GM23338 (cell line): ENCODE results near the gene C4orf17. TPM values are rescaled to one million over a fixed set of nuclear protein-coding genes. Genes with fewer than 3 reads are reported as not detected.

Experiments
- ATAC-seq: fragments of 200-7000 bp; cut with Tn5 transposase; 3 replicates; pipeline ENCODE4 v1.9.1; 2020
- DNase-seq: peaks from one replicate; pipeline ENCODE4 v3.0.0-alpha.2; 2015; ENCODE audit warnings: low spot score
- H2AFZ ChIP-seq: fragments of 200-600 bp; sonication (generic); 2 replicates; pipeline ENCODE4 v1.8.0; 2016; ENCODE audit warnings: antibody characterized with exemption, mild to moderate bottlenecking, moderate library complexity
- H3F3A ChIP-seq: fragments of 200-600 bp; sonication (generic); replicated peaks from 2 replicates; pipeline ENCODE4 v1.8.0; 2017; ENCODE audit warnings: antibody characterized with exemption, mixed run types, low read depth
- H3K27ac ChIP-seq: fragments of 200-600 bp; sonication (generic); 2 replicates; pipeline ENCODE4 v1.6.1; 2016; ENCODE audit warnings: low read depth
- H3K27me3 ChIP-seq: fragments of 200-600 bp; sonication (generic); 2 replicates; pipeline ENCODE4 v1.8.0; 2016; ENCODE audit warnings: mild to moderate bottlenecking, mixed run types, moderate library complexity; ENCODE audit not compliant: insufficient read depth
- H3K36me3 ChIP-seq: fragments of 200-600 bp; sonication (generic); 2 replicates; pipeline ENCODE4 v1.8.0; 2016; ENCODE audit warnings: mild to moderate bottlenecking; ENCODE audit not compliant: insufficient read depth
- H3K4me1 ChIP-seq: fragments of 200-600 bp; sonication (generic); 2 replicates; pipeline ENCODE4 v1.8.0; 2016; ENCODE audit warnings: mild to moderate bottlenecking, moderate library complexity; ENCODE audit not compliant: insufficient read depth
- H3K4me2 ChIP-seq: fragments of 200-600 bp; sonication (generic); 2 replicates; pipeline ENCODE4 v1.7.1; 2017; ENCODE audit warnings: mixed run types
- H3K4me3 ChIP-seq: fragments of 200-600 bp; sonication (generic); 2 replicates; pipeline ENCODE4 v1.6.1; 2016; ENCODE audit warnings: mixed run types
- H3K79me2 ChIP-seq: fragments of 200-600 bp; sonication (generic); replicated peaks from 2 replicates; pipeline ENCODE4 v1.8.0; 2017; ENCODE audit warnings: mild to moderate bottlenecking; ENCODE audit not compliant: insufficient read depth
- H3K9me2 ChIP-seq: fragments of 200-600 bp; sonication (generic); 2 replicates; pipeline ENCODE4 v1.8.0; 2017; ENCODE audit not compliant: insufficient read depth
- H4K20me1 ChIP-seq: fragments of 200-600 bp; sonication (generic); replicated peaks from 2 replicates; pipeline ENCODE4 v1.8.0; 2017; ENCODE audit warnings: mild to moderate bottlenecking; ENCODE audit not compliant: insufficient read depth
- H3K27ac Mint-ChIP-seq: 2 replicates; pipeline ENCODE4 v1.8.0; 2020; ENCODE audit warnings: inconsistent platforms, mild to moderate bottlenecking, moderate library complexity, mixed read lengths
- H3K27me3 Mint-ChIP-seq: 3 replicates; pipeline ENCODE4 v1.8.0; 2022; ENCODE audit warnings: low read depth, mild to moderate bottlenecking, moderate library complexity, mixed read lengths, inconsistent platforms; ENCODE audit not compliant: insufficient read depth, poor library complexity
- H3K36me3 Mint-ChIP-seq: 3 replicates; pipeline ENCODE4 v1.8.0; 2021; ENCODE audit warnings: low read depth, mild to moderate bottlenecking, inconsistent platforms, moderate library complexity, mixed read lengths
- H3K4me1 Mint-ChIP-seq: 3 replicates; pipeline ENCODE4 v1.8.0; 2020; ENCODE audit warnings: mild to moderate bottlenecking, inconsistent platforms, mixed read lengths
- H3K4me3 Mint-ChIP-seq: 3 replicates; pipeline ENCODE4 v1.8.0; 2021; ENCODE audit warnings: moderate library complexity, mild to moderate bottlenecking, inconsistent platforms, mixed read lengths
- H3K9me3 Mint-ChIP-seq: 3 replicates; pipeline ENCODE4 v1.8.0; 2020; ENCODE audit warnings: moderate library complexity, mild to moderate bottlenecking, inconsistent platforms, mixed read lengths
- CREB1 ChIP-seq: fragments of 250-450 bp; sonication (Bioruptor Pico); IDR thresholded peaks from 2 replicates; pipeline ENCODE4 v1.5.0; 2020; ENCODE audit warnings: low read depth, mild to moderate bottlenecking, moderate library complexity
- CTCF ChIP-seq, 2 experiments: fragments of 200-600 bp in 1 of 2; sonication (generic) in 1 of 2; conservative IDR thresholded peaks; 2 replicates each; pipeline versions ENCODE4 v1.5.1 to v1.6.1; 2016 to 2017; ENCODE audit warnings: antibody characterized with exemption in 2 of 2, low read depth in 2 of 2, mild to moderate bottlenecking in 2 of 2, moderate library complexity in 1 of 2
- ETS1 ChIP-seq: IDR thresholded peaks from 2 replicates; pipeline ENCODE4 v1.6.1; 2016; ENCODE audit warnings: antibody characterized with exemption
- EZH2 ChIP-seq: fragments of 200-600 bp; sonication (generic); IDR thresholded peaks from one replicate; pipeline ENCODE4 v1.8.0; 2017; ENCODE audit warnings: antibody characterized with exemption, mild to moderate bottlenecking, low read depth; ENCODE audit not compliant: unreplicated experiment
- EZH2phosphoT487 ChIP-seq: fragments of 200-600 bp; sonication (generic); IDR thresholded peaks from one replicate; pipeline ENCODE4 v1.8.1; 2018; ENCODE audit warnings: antibody characterized with exemption; ENCODE audit not compliant: unreplicated experiment
- NANOG ChIP-seq: IDR thresholded peaks from 2 replicates; pipeline ENCODE4 v1.6.1; 2016; ENCODE audit warnings: antibody characterized with exemption, borderline replicate concordance
- POLR2AphosphoS5 ChIP-seq: IDR thresholded peaks from 2 replicates; pipeline ENCODE4 v1.6.1; 2016; ENCODE audit warnings: antibody characterized with exemption, low read depth
- REST ChIP-seq: IDR thresholded peaks from one replicate; pipeline ENCODE4 v1.6.1; 2018; ENCODE audit warnings: antibody characterized with exemption; ENCODE audit not compliant: unreplicated experiment
- STAT1 ChIP-seq: IDR thresholded peaks from one replicate; pipeline ENCODE4 v1.6.1; 2016; ENCODE audit warnings: antibody characterized with exemption; ENCODE audit not compliant: unreplicated experiment
- ZNF114 ChIP-seq: fragments of 250-450 bp; sonication (Bioruptor Pico); IDR thresholded peaks from 2 replicates; pipeline ENCODE4 v1.5.0; 2020; ENCODE audit warnings: mild to moderate bottlenecking, moderate library complexity
- ZNF331 ChIP-seq: fragments of 250-450 bp; sonication (Bioruptor Pico); IDR thresholded peaks from 2 replicates; pipeline ENCODE4 v1.5.0; 2020; ENCODE audit warnings: low read depth, mild to moderate bottlenecking, moderate library complexity
- ZNF462 ChIP-seq: fragments of 250-450 bp; sonication (Bioruptor Pico); IDR thresholded peaks from 2 replicates; pipeline ENCODE4 v1.5.0; 2020; ENCODE audit warnings: mild to moderate bottlenecking, moderate library complexity
- polyA plus RNA-seq: library from polyadenylated mRNA; unstranded; fragments of >200 nt; fragmentation: Nextera tagmentation; extraction: Ambion mirVana; gene quantifications from 2 replicates; pipeline ENCODE4 v1.2.1, GENCODE V29; 2016
- total RNA-seq: library from RNA; depleted of rRNA; stranded (reverse); fragments of >200 nt; shearing (Covaris generic); gene quantifications from 2 replicates; pipeline ENCODE4 v1.2.3, GENCODE V29; 2014

The C4orf17 gene
- total and polyA plus RNA-seq, 2 experiments from 2014 or later, result not detected

GRCh38 chr4:99467887-99468286 is 42.9 kb upstream of the C4orf17 start (continued):
- TF ChIP-seq ETS1, result no peak

GRCh38 chr4:99468889-99469288 is 41.9 kb upstream of the C4orf17 start:
- ATAC-seq (no peak), DNase-seq (no peak)
- Histone ChIP-seq H3K4me1 (no peaks in the 10 kb centered on the region), H3K9me2 (no peaks in the 10 kb centered on the region), H2AFZ (no peak overlapping the region), H3K27me3 (no peaks in the 10 kb centered on the region), H3K4me2 (no peak overlapping the region), H3K79me2 (no peaks in the 10 kb centered on the region), H3K4me3 (no peak overlapping the region), H3F3A (no peaks in the 10 kb centered on the region), H3K27ac (no peak overlapping the region), H3K36me3 (no peaks in the 10 kb centered on the region), H4K20me1 (no peaks in the 10 kb centered on the region)
- H3K27me3 Mint-ChIP-seq, result peaks cover 3% of the 10 kb centered on the region
- H3K4me1 Mint-ChIP-seq, result no peaks in the 10 kb centered on the region
- H3K36me3 Mint-ChIP-seq, result no peaks in the 10 kb centered on the region
- H3K27ac Mint-ChIP-seq, result no peak overlapping the region
- H3K4me3 Mint-ChIP-seq, result no peak overlapping the region
- no peaks in the 10 kb centered on the region for H3K9me3 Mint-ChIP-seq
- no peak for TF ChIP-seq CTCF (conservative IDR thresholded peaks at IDR 0.05; ENCODE audit: low read depth in 2 of 2)
- no peak for TF ChIP-seq POLR2AphosphoS5
- TF ChIP-seq ZNF331 (CRISPR knock-in tag), result no peak
- TF ChIP-seq NANOG, result no peak
- no peak for TF ChIP-seq CREB1 (CRISPR knock-in tag)
- no peak for TF ChIP-seq ETS1
- TF ChIP-seq EZH2phosphoT487, result no peak
- TF ChIP-seq EZH2, result no peak
- TF ChIP-seq ZNF462, result no peak
- no peak for TF ChIP-seq ZNF114 (CRISPR knock-in tag)
- TF ChIP-seq STAT1, result no peak
- TF ChIP-seq REST, result no peak
